ENCODE data around the gene WDR1.
A peak's percentile ranks its signal among the peaks of the same experiment; 100 is the strongest.
"Not testable (repeated sequence)": the region's sequence is repeated elsewhere in the genome, so short reads cannot be mapped to it uniquely, and the experiment has no call there.

WDR1 gene

GRCh38 chr4:10134141-10134540, 17.5 kb upstream of the WDR1 start:
- H3K4me3 ChIP-seq (ENCODE audit: low read depth, low read length), result no peak overlapping the region

GRCh38 chr4:10131202-10131601, 14.6 kb upstream of the WDR1 start:
- H3K4me3 ChIP-seq (ENCODE audit: low read depth, low read length), result no peak overlapping the region

GRCh38 chr4:10130178-10130888, 13.7 kb upstream of the WDR1 start:
- H3K4me3 ChIP-seq (ENCODE audit: low read depth, low read length), result no peak overlapping the region

- H3K4me3 ChIP-seq (ENCODE audit: low read depth, low read length), result no peak overlapping the region
Observed at GRCh38 chr4:10129196-10130177, 12.9 kb upstream of the WDR1 start.

- H3K4me3 ChIP-seq (ENCODE audit: low read depth, low read length), result no peak overlapping the region
Observed at GRCh38 chr4:10128761-10129160, 12.2 kb upstream of the WDR1 start.

- not testable (repeated sequence) for H3K4me3 ChIP-seq (ENCODE audit: low read depth, low read length)
Observed at GRCh38 chr4:10127531-10127930, 10.9 kb upstream of the WDR1 start.

- no peak overlapping the region for H3K4me3 ChIP-seq (ENCODE audit: low read depth, low read length)
Observed at GRCh38 chr4:10124167-10124930, 7.8 kb upstream of the WDR1 start.

- no peak overlapping the region for H3K4me3 ChIP-seq (ENCODE audit: low read depth, low read length)
Observed at GRCh38 chr4:10123227-10124101, 6.9 kb upstream of the WDR1 start.

GRCh38 chr4:10122236-10122932, 5.8 kb upstream of the WDR1 start:
- no peak overlapping the region for H3K4me3 ChIP-seq (ENCODE audit: low read depth, low read length)

GRCh38 chr4:10121568-10122208, 5.1 kb upstream of the WDR1 start:
- no peak overlapping the region for H3K4me3 ChIP-seq (ENCODE audit: low read depth, low read length)

- H3K4me3 ChIP-seq (ENCODE audit: low read depth, low read length), result no peak overlapping the region
Observed at GRCh38 chr4:10120943-10121567, 4.5 kb upstream of the WDR1 start.

GRCh38 chr4:10119773-10120172, 3.2 kb upstream of the WDR1 start:
- no peak overlapping the region for H3K4me3 ChIP-seq (ENCODE audit: low read depth, low read length)

GRCh38 chr4:10119278-10119677, 2.7 kb upstream of the WDR1 start:
- no peak overlapping the region for H3K4me3 ChIP-seq (ENCODE audit: low read depth, low read length)

GRCh38 chr4:10118048-10119004, 1.7 kb upstream of the WDR1 start:
- no peak overlapping the region for H3K4me3 ChIP-seq (ENCODE audit: low read depth, low read length)

- H3K4me3 ChIP-seq (ENCODE audit: low read depth, low read length), result peak overlapping the region; percentile 78
Observed at GRCh38 chr4:10117359-10118047, 904 bp upstream of the WDR1 start.

- H3K4me3 ChIP-seq (ENCODE audit: low read depth, low read length), result peak overlapping the region; percentile 65
Observed at GRCh38 chr4:10115797-10116568, 616 bp downstream of the WDR1 start.
